Measurements from ENCODE around the gene SUCO.
A peak's percentile ranks its signal among the peaks of the same experiment; 100 is the strongest.
"Not testable (repeated sequence)": the region's sequence is repeated elsewhere in the genome, so short reads cannot be mapped to it uniquely, and the experiment has no call there.

The SUCO gene

GRCh38 chr1:172532700-172533512, at the start of gene SUCO:
Gene SUCO, plus strand, starts transcription at chr1:172533150. Its CDS starts 286 bp downstream, at chr1:172533436.
- intact Hi-C loops (cut with DNase I): loop anchor here (5.0 to 10.0 kb wide), 3 partner anchors 88 to 1048 kb away; partner anchors contain the start of genes PIGC, PRRC2C and VAMP4
- peak; percentile 99 to 100 (median 100) for DNase-seq

GRCh38 chr1:172483448-172483847, 49.5 kb upstream of the SUCO start:
- intact Hi-C loops (cut with DNase I): no loop called here
- no peak for DNase-seq

- no peak for DNase-seq
- intact Hi-C loops (cut with DNase I): no loop called here
Observed at GRCh38 chr1:172484252-172484651, 48.7 kb upstream of the SUCO start.

- DNase-seq: no peak
- intact Hi-C loops (cut with DNase I): no loop called here
Observed at GRCh38 chr1:172485626-172486025, 47.3 kb upstream of the SUCO start.

GRCh38 chr1:172486805-172487454, 46.0 kb upstream of the SUCO start:
- intact Hi-C loops (cut with DNase I): no loop called here
- no peak for DNase-seq

GRCh38 chr1:172487550-172487949, 45.4 kb upstream of the SUCO start:
- intact Hi-C loops (cut with DNase I): no loop called here
- no peak for DNase-seq

GRCh38 chr1:172488393-172488792, 44.6 kb upstream of the SUCO start:
- DNase-seq: no peak
- intact Hi-C loops (cut with DNase I): no loop called here

GRCh38 chr1:172489847-172490246, 43.1 kb upstream of the SUCO start:
- intact Hi-C loops (cut with DNase I): no loop called here

GRCh38 chr1:172492421-172492820, 40.5 kb upstream of the SUCO start:
- DNase-seq: no peak
- intact Hi-C loops (cut with DNase I): no loop called here

More at GRCh38 chr1:172489847-172490246, 43.1 kb upstream of the SUCO start:
- no peak for DNase-seq

GRCh38 chr1:172494166-172494565, 38.8 kb upstream of the SUCO start:
- no peak for DNase-seq
- intact Hi-C loops (cut with DNase I): no loop called here

GRCh38 chr1:172496127-172496526, 36.8 kb upstream of the SUCO start:
- DNase-seq: not testable (repeated sequence)

GRCh38 chr1:172496678-172497077, 36.3 kb upstream of the SUCO start:
- DNase-seq: no peak
- intact Hi-C loops (cut with DNase I): no loop called here

More at GRCh38 chr1:172496127-172496526, 36.8 kb upstream of the SUCO start:
- intact Hi-C loops (cut with DNase I): not testable (repeated sequence)

- no peak for DNase-seq
- intact Hi-C loops (cut with DNase I): no loop called here
Observed at GRCh38 chr1:172497230-172497629, 35.7 kb upstream of the SUCO start.

- intact Hi-C loops (cut with DNase I): no loop called here
- no peak for DNase-seq
Observed at GRCh38 chr1:172498857-172499256, 34.1 kb upstream of the SUCO start.

- intact Hi-C loops (cut with DNase I): no loop called here
- no peak for DNase-seq
Observed at GRCh38 chr1:172499636-172500141, 33.3 kb upstream of the SUCO start.

GRCh38 chr1:172500207-172500606, 32.7 kb upstream of the SUCO start:
- DNase-seq: no peak
- intact Hi-C loops (cut with DNase I): no loop called here

GRCh38 chr1:172507741-172508140, 25.2 kb upstream of the SUCO start:
- intact Hi-C loops (cut with DNase I): no loop called here
- DNase-seq: no peak

- no peak for DNase-seq
- intact Hi-C loops (cut with DNase I): no loop called here
Observed at GRCh38 chr1:172510479-172510878, 22.5 kb upstream of the SUCO start.

- DNase-seq: no peak
- intact Hi-C loops (cut with DNase I): no loop called here
Observed at GRCh38 chr1:172512591-172512990, 20.4 kb upstream of the SUCO start.

- DNase-seq: no peak
- intact Hi-C loops (cut with DNase I): no loop called here
Observed at GRCh38 chr1:172513479-172513878, 19.5 kb upstream of the SUCO start.

All from head of caudate nucleus (tissue), 42 donors.